Tongue (tissue), 2 donors: ENCODE results near the gene INTS3. TPM values are rescaled to one million over a fixed set of nuclear protein-coding genes. Genes with fewer than 3 reads are reported as not detected.
"Not testable (repeated sequence)": the region's sequence is repeated elsewhere in the genome, so short reads cannot be mapped to it uniquely, and the experiment has no call there.

Source experiments
- DNase-seq: peaks from one replicate; pipeline ENCODE4 v3.0.0-alpha.2; 2015
- total RNA-seq: library from RNA; depleted of rRNA; stranded (reverse); fragments of >200 nt; gene quantifications from one replicate; pipeline ENCODE4 v1.2.3, GENCODE V29; 2014

INTS3 gene
- total RNA-seq, 1 donor from 2014 or later = 34.9 TPM

- DNase-seq = no peak
These were observed 50.4 kb downstream of the INTS3 start for GRCh38 chr1:153778051-153778823.

DNA sequence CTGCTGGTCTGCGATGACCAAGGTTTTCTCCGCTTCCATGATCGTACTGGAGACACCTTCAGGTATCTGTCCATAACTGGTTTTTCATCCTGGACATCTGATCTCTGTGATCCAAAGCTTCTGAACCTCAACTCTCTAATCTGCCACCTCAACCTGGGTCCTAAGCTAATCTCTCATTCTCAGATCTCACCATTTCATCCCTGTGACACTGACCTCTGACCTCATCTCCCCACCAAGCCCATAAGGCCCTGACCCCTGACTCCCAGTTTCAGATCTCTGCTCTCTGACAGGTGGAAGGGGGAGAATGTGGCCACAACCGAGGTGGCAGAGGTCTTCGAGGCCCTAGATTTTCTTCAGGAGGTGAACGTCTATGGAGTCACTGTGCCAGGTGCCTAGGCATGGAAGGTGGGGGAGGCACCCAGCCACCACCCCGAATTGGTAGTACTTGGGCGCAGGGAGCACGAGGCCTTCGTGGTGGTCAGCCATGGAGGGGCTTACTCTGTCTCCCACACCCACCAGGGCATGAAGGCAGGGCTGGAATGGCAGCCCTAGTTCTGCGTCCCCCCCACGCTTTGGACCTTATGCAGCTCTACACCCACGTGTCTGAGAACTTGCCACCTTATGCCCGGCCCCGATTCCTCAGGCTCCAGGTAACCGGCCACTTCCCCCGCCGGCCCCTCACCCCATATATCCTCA is 51.1 kb downstream of the INTS3 start:
- no peak for DNase-seq

- DNase-seq = no peak
These were observed 52.1 kb downstream of the INTS3 start for GRCh38 chr1:153779781-153780541.

- no peak for DNase-seq
These were observed 52.7 kb downstream of the INTS3 start for GRCh38 chr1:153780551-153780950.

GRCh38 chr1:153782648-153783047 is 54.8 kb downstream of the INTS3 start:
- not testable (repeated sequence) for DNase-seq

GRCh38 chr1:153783233-153784190 is 55.7 kb downstream of the INTS3 start:
- DNase-seq = peak; percentile 97

DNA sequence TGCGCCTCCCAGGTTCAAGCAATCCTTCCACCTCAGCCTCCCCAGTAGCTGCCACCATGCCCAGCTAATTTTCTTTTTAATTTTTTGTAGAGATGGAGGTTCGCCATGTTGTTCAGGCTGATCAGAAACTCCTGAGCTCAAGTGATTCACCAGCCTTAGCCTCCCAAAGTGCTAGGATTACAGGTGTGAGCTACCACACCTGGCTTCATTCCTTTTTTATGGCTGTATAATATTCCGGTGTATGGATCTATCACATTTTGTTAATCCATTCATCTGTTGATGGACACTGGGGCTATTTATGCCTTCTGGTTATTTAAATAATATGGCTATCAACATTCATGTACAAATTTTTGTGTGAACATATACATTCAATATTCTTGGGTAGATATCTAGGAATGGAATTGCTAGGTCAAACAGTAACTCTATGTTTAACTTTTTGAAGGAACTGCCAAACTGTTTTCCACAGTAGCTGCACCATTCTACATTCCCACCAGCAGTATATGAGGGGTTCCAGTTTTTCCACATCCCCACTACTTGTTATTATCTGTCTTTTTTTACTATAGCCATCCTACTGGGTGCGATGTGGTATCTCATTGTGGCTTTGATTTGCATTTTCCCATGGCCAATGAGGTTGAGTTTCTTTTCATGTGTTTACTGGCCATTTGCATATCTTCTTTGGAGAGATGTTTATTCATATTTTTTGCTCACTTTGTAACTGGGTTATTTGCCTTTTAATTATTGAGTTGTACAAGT is 58.4 kb downstream of the INTS3 start:
- DNase-seq = no peak

- peak; percentile 45 for DNase-seq
These were observed 61.7 kb downstream of the INTS3 start for GRCh38 chr1:153789478-153790034.

DNA sequence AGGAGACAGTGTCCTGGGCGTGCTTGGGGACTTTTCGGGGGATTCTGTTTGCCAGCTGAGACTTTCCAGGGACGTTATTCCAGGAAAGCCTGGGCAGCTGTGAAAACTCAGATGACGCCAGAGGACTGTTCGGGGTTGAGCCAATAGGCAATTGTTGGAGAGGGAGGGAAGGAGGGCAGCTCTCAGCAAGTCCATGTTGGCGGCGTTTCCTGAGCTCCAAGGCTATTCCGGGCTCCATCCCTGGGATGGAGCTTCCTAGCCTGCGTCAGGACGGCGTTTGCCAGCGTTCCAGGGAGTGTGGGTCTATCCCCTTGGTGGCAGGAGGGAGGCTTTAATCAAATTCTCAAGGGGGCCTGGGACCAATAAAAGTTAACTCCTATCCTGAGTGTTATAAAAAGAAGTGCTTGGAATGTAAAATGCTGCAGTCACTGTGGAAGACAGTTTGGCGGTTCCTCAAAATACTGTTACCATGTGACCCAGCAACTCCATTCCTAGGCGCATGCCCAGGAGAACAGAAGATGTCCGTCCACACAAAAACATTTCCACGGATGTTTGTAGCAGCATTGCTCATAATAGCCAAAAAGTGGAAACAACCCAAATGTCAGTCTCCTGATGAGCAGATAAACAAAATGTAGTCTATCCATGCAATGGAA is 62.6 kb downstream of the INTS3 start:
- peak; percentile 96 for DNase-seq

GRCh38 chr1:153790966-153791647 is 63.3 kb downstream of the INTS3 start:
- DNase-seq = peak; percentile 58

DNA sequence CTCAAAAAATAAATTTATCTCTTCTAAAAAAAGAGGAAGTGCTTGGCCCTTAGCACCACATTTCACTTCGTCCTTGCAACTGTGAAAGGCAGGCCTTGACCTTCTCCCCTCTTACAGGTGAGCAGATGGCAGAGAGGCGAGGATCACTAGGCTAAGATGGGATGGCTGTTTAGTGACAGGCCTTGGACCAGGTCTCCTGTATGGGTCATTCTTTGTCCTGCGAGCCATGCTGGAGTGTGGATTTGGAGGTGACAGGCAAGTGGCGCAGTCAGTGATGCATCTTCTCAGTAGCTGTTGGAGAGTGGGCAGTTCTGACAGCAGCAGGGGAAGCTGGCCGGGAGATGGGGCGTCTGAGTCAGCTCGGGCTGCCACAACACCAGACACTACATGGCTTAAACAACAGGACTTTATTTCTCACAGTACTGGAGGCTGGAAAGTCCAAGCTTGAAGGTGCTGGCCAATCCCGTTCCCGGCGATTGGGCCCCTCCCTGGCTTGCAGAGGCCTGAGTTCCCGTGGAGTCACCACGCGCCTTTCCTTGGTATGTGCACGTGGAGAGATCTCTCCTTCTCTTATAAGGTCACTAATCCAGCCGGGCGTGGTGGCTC is 63.9 kb downstream of the INTS3 start:
- no peak for DNase-seq

DNA sequence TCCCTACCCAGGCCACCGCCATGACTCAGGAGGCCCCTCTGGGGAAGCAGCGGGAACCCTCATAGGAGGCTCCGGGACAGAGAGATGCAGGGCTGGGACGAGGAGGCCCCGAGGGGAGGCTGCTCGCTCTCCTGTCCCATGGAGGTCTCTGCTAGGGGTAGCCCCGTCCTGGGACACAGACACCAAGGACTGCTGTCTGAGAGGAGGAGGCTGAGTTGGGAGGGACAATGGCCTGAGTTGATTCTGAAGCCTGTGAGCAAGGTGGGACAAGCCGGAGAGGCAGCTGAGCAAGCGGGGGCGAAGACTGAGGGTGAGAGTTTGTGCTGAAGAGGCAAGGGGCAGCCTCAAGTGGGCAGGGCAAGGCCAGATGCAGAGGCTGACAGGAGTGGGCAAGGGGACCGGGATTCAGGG is 64.8 kb downstream of the INTS3 start:
- no peak for DNase-seq

DNA sequence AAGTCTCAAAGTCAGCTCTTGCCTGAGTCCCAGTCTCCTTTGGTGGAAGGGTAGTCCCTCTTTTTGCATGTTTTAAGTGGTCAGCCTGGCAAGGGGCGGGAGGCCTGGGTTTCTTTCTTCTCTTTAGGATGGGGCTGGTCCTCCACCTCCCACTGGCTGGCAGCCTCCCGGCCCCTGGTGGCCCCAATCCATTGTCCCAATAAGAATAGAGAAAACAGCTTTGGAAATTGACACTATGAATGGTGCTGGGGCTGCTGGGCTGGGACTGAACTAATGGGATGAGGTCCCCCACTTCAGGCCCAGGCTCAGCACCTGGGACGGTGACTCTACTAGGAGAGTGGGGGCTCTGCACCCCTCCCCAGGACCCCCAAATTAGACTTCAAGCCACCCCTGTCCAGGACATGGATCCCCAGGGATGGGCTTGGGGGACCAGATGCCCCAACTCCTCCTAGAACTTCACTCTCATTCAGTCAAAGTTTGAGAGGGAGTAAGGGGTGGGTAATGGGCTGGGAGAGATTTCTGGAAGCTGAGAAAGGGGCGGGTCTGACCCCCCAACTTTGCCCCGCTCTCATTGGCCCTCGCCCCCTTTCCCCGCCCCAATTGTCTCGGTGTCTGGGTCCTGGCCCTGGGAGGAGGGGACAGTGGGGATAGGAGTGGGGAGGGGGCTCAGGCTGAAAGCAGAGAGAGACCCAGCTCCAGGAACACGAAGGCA is 65.6 kb downstream of the INTS3 start:
- no peak for DNase-seq

DNA sequence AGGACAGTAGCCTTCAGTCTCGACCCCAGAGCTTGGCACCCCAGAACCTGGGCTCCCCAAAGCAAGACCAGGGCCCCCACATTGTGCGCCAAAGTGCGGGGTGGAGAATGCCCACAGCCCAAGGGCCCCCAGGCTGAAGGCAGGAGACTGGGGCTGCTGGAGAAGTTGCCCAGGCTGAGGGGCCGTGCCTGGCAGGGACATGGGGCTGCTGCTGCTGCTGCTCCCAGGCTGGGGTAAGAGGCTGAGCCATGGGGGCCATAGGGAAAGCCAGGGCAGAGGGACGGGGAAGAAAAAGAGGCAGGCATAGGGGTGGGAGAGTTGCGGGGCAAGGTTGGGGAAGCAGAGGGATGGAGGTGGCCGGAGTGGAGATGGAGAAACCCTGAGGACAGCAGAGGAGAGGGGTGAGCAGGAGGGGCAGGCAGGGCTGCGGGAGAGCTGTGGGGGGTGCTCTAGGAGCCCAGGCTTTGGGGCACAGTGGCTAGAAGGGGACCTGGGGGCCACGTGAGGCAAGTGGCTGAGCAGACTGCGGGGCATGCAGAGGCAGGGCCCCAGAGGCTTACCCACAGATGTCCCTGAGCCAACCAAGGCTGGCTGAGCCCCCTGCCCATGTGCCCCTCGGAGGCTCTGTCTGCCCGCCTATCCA is 66.2 kb downstream of the INTS3 start:
- DNase-seq = no peak

DNA sequence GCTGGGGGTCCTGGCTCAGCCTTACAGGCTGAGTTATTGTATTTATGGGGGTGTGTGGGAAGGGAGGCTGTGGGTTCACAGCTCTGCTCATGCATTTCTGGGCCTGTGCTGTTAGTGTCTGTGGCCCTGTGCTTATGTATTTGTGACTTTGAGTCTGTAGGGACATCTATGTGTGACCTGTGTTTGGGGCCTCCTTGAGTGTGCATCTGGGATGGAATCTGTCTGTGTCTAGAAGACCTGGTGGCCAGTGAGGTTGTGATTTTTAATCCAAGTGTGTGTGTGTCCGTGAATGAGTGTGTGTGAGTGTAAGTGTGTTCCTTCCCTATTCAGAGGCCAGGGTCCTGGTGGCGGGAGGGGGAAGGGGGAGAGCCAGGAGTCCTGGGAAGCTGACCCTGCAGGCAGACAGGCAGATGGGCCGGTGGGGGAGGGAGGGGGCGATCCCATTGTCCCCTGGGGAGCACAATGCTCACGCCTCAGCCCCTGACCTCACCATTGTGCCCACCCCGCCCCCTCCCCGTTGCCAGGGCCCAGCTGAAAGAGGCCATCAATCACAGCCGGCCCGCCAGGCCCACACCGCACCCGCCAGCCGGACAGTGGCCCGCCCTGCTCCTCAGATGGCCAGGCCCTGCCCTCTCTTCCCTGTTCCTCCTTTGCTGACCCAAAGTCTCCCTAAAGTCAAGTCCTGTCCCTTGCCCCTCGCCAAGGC is 66.9 kb downstream of the INTS3 start:
- DNase-seq = no peak

DNA sequence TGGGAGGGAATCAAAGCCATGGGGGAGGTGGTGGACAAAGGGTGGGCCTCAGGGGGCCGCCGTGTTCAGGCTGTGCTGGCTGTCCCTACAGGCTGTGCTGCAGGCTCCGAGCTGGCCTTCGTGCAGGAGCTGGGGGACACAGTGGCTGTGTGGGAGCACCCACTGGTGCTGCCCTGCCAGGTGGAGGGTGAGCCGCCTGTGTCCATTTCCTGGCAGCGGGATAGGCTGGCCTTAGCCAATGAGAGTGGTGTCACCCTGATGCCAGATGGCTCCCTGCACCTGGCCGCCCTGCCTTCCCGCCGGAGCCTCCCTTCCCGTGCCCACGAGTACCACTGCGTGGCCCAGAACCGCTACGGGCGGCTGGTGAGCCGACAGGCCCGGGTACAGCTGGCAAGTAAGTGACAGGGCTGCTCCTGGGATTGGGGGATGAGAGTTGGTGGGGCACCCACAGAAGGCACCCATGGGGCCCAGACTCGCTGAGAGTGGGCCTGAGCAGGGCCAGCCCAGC is 67.5 kb downstream of the INTS3 start:
- no peak for DNase-seq
